GM23248 (cell line): Measurements from ENCODE around the gene TSPEAR.

ENCODE experiments used
- EZH2 ChIP-seq: fragments of 200-600 bp; sonication (generic); IDR thresholded peaks from 2 replicates; pipeline ENCODE4 v1.6.1; 2018; ENCODE audit warnings: antibody characterized with exemption, mild to moderate bottlenecking; ENCODE audit not compliant: insufficient read depth, poor library complexity, severe bottlenecking
- EZH2phosphoT487 ChIP-seq: fragments of 200-600 bp; sonication (generic); IDR thresholded peaks from 2 replicates; pipeline ENCODE4 v1.6.1; 2018; ENCODE audit warnings: antibody characterized with exemption, moderate library complexity, mild to moderate bottlenecking, low read depth; ENCODE audit not compliant: insufficient read depth

DNA sequence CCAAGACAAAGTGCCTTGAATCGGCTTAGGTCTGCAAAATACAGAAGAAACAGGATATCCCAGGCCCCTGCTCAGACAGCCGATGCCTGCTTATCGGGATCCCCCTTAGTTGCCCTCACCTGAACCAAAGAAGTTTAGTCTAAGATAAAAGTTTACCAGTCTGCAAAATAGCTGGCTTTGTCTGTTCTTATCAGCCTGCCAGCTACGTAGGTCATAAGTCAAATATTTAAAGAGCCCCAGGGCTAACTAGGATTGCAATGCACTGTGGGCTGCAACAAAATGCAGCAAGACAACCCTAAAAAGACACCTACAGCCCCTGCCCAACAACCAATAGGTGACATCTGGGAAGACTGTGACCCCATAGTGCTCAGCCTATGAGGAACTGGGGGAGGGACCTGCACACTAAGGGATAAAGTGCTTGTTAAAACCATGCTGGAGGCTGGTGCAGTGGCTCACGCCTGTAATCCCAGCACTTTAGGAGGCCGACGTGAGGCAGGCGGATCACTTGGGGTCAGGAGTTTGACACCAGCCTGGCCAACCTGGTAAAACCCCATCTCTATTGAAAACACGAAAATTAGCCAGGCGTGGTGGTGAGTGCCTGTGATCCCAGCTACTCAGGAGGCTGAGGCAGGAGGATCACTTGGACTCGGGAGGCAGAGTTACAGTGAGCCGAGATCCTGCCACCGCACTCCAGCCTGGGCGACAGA lies 228.6 kb downstream of the TSPEAR start:
- TF ChIP-seq EZH2phosphoT487 (no peak), EZH2 (no peak)
